ENCODE data around the gene ST3GAL3. TPM values are rescaled to one million over a fixed set of nuclear protein-coding genes. Genes with fewer than 3 reads are reported as not detected.
A peak's percentile ranks its signal among the peaks of the same experiment; 100 is the strongest.

Gene ST3GAL3
- total RNA-seq (2014; rRNA removed; shearing (Covaris generic)), result 14.7 and 15.6 TPM in 2 replicates

DNA sequence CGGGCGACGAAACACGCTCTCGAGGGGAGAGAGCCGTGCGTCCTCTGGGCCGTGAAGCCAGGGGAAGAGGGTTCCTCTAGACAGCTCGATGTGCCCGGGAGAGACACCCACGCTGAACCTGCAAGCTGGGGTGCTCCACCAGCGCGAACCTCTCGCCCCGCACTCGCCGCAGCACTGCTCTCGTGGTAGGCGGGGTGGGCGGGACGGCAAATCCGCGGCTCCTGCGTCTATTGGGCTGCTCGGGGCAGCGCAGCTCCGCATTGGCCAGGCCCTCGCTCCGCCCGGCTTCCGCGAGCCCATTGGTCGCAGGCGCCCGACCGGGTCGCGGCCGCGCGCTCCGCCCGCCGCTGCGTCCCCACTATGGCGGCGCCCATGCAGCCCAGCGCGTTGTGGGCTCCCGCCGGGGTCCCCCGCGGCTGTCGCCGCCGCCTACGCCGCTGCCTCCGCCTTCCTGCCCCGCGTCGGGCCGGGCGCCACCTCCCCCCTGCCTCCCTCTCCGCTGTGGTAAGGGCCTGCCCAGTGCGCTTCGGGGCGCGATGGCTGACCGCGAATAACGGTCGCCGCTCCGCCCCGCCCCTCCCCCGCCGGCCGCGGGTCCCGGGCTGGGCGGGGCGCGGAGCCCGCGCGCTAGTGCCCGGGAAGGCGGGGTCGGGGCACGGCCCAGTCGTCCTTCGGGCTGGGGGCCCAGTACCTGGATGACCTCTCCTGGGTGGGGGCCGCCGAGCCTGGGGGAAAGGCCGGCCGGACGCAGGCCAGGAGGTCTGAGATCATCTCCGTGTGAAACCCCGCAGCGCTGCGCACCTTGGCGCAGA is at the start of gene ST3GAL3:
Gene ST3GAL3, plus strand, starts transcription at position 347 of the 812 bp plus-strand sequence. CDS start 28,727 bp downstream, outside the sequence.
- DNase-seq (ENCODE audit: low read depth), result peak; percentile 92

DNA sequence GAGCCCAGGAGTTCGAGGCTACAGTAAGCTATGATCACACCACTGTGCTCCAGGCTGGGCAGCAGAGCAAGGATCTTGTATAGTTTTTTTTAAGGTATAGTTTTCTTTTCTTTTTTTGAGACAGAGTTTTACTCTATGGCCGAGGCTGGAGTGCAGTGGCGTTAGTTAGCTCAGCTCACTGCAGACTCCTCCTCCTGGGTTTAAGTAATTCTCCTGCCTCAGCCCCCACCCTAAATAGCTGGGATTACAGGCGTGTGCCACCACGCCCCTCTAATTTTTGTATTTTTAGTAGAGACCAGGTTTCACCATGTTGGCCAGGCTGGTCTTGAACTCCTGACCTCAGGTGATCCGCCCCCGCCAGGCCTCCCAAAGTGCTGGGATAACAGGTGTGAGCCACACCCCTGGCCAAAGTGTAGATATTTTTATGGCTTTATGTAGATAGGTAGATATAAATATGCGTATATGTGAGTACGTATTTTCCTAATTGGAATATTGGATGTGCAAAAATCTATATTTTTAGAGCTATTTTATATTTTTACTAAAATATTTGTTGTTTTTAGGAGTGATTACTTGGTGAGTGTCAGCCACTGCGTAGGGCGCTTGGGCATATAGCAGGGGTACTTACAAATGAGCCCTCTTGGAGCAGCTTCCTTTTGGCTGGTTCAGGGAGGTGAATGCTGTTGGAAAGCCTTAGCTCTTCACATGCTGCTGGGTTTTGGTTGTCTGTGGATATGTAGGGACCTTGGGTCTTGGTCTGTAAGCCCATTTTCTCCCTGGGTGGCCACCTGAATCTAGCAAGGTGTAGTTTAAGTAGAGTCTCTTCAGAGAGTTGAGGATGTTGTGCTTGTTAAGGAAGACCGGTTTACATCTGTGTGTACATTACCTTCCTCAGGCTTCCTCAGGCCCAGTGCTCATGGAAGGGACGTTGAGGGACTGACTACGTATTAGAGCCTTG is 47.8 kb upstream of the ST3GAL3 start:
- DNase-seq (ENCODE audit: low read depth), result no peak

- no peak for DNase-seq (ENCODE audit: low read depth)
Observed at GRCh38 chr1:43660355-43660754, 47.0 kb upstream of the ST3GAL3 start.

DNA sequence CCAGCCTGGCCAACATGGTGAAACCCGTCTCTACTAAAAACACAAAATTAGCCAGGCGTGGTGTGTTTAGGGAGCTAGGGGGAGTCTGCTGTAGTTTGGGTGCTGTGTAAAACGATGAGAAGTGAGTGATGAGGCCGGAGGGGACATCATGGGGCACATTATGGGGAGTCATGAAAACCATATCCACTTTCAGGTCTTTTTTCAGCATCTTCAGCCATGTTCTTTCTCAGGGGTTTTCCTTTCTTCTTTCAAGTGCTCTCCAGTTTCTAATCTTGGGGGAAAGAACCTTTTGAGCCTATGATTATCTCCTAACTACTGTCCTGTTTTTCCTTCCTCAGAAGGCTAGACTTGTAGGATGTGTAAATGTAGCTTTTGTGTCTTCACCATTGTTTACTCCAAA is 43.0 kb upstream of the ST3GAL3 start:
- DNase-seq (ENCODE audit: low read depth), result no peak

- DNase-seq (ENCODE audit: low read depth), result peak; percentile 50
Observed at GRCh38 chr1:43666608-43667007, 40.7 kb upstream of the ST3GAL3 start.

GRCh38 chr1:43668956-43669355 is 38.4 kb upstream of the ST3GAL3 start:
- DNase-seq (ENCODE audit: low read depth), result peak; percentile 31

- no peak for DNase-seq (ENCODE audit: low read depth)
Observed at GRCh38 chr1:43669878-43670277, 37.5 kb upstream of the ST3GAL3 start.

DNA sequence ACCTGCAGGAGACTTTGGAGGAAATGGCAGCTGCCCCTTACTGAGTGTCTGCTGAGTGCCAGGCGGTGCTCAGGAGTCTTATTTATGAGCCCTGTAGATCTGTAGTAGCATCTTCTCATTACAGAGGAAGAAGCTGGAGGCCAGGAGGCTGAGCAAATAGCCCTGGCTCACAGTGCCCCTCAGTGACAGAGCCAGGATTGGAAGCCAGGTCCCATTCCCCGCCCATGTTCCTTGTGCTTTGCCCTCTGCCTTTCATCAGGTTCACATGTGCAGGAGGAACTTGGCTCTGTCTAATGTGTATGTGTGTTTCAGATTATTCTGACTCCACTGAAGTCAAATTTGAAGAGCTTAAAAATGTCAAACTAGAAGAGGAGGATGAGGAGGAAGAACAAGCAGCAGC is 36.1 kb upstream of the ST3GAL3 start:
- no peak for DNase-seq (ENCODE audit: low read depth)

DNA sequence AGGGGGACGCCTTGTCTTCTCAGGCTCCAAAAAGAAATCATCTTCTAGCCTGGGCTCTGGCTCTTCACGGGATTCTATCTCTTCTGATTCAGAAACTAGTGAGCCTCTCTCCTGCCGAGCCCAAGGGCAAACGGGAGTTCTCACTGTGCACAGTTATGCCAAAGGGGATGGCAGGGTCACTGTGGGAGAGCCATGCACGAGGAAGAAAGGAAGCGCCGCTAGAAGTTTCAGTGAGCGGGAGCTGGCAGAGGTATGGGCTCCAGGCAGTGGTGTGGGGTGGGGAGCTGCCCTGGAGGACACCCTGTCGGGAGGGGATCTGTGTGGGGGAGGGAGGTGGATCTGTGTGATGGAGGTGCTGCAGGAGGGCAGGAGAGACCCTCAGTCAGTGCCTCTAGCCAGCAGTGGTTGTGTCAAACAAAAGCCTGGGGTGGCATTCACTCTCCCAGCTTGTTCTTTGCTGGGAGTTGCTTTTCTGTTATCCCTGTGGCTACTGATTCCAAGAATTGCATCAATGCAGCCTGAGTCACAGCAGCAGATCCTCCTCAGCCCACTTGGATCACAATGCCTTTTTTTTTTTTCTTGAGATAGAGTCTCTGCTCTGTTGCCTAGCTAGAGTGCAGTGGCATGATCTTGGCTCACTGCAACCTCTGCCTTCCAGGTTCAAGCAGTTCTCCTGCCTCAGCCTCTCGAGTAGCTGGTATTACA is 35.6 kb upstream of the ST3GAL3 start:
- peak; percentile 46 for DNase-seq (ENCODE audit: low read depth)

DNA sequence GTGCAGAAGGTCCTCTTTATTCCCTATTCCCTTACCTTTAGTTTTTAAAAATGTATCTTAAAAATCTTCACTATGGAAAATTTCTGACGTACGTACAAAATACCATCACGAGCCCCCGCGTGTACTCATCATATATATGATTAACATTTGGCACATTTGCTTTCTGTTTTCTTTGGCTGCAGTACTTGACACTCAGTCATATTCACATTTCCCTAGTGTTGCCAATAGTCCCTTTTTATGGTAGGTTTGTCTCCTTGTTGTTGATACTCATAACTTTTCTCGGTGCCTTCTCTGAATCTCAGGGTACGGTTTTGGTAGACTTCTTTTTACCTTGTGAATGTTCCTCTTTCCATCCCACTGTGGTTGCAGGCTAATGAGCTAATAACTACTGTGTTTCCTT is 34.1 kb upstream of the ST3GAL3 start:
- no peak for DNase-seq (ENCODE audit: low read depth)

DNA sequence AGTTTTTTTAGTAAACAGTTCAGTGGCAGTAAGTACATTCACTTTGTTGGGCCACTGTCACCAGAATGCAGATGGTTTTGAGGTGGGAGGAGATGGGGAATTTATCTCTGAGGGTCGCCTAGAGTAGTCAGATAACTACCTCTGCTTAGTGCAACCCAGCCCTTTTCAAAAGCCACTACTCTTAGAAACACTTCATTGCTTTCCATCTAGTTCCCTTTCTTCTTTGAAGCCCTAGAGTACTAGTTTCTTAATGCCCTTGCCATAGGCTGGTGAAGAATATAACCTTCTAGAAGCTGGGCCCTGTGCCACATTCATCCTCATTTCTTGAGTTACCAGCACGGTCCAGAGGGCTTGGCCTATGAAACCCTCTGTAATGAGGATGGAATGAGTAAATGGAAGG is 28.4 kb upstream of the ST3GAL3 start:
- no peak for DNase-seq (ENCODE audit: low read depth)

DNA sequence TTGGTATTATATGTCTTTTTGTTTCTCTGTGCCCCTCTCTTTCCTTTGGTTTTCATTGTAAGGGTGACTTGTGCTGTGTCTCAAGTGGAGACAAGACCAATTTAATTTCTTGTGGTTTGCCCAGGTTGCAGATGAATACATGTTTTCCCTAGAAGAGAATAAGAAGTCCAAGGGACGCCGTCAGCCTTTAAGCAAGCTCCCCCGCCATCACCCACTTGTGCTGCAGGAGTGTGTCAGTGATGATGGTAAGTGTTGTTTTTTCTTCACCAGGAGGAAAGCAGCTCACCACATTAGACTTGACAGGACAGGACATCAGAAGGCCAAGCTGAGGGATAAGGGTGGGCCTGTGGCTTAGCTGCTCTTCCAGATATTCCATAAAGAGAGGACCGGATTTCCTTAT is 23.8 kb upstream of the ST3GAL3 start:
- DNase-seq (ENCODE audit: low read depth), result no peak

GRCh38 chr1:43686801-43687200 is 20.5 kb upstream of the ST3GAL3 start:
- DNase-seq (ENCODE audit: low read depth), result no peak

- no peak for DNase-seq (ENCODE audit: low read depth)
Observed at GRCh38 chr1:43687301-43688108, 19.8 kb upstream of the ST3GAL3 start.

GRCh38 chr1:43688109-43688387 is 19.3 kb upstream of the ST3GAL3 start:
- no peak for DNase-seq (ENCODE audit: low read depth)

GRCh38 chr1:43688594-43689000 is 18.7 kb upstream of the ST3GAL3 start:
- DNase-seq (ENCODE audit: low read depth), result peak; percentile 92

DNA sequence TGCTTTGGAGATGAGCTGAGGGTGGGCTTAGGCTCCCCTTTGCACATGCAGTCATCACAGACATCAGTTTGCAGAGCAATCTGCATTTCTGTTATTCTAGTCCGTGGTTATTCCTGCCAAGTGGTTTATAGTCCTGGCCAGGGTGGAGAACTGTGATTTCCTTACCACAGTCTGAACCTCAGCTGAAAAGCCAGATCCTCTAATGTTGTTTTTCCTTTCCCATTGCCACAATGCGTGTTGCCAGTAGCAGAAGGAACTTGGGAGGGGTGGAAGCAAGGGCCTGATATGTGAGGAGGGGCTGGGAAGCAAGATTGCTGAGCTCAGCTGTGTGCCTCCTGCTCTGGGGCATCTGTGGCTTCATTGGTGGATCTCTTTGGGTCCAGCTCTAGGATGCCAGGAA is 18.0 kb upstream of the ST3GAL3 start:
- DNase-seq (ENCODE audit: low read depth), result no peak

DNA sequence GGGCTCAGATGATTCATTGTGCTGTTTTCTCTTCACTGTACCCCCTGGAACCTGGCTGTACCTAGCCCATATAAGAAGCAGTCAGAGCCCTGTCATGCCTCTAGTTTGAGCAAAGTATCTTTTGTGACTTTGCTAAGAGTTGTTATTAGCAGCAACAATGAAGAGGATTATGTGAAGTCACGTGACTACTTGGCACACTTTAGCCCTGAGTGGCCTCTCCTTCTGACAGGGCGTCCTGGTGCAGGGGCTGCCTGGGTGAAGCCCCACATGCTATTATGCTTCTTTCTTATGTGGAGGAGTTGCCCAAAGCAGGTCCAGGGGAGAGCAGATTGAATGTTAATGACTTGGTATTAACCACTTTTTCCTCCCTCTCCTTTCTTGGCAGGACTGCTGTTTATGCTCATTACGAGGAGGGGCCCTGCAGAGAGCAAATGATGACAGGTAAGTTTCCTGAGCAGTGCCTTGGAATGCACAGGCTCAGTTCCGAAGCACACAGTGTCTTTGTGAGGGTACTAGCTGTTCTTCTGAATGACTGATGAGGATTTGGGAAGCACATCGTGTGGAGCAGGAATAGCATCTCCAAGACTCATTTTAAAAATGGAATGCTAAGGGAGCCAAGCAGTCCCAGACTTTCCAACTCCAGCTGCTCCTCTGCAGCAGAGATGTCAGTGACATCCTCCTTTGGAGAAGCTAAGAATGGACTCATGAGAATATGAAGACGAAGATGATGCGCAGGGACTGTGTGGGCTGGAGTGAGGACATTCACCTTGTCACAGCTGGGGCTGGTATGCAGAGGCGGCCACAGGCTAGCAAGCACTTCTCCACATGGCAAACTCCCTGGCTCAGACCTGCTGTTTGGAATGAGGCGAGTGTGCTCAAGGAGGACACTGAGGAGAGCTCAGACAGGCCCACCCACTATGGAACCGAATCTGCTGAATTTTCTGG is 15.2 kb upstream of the ST3GAL3 start:
- no peak for DNase-seq (ENCODE audit: low read depth)

- no peak for DNase-seq (ENCODE audit: low read depth)
Observed at GRCh38 chr1:43693371-43693770, 14.0 kb upstream of the ST3GAL3 start.

DNA sequence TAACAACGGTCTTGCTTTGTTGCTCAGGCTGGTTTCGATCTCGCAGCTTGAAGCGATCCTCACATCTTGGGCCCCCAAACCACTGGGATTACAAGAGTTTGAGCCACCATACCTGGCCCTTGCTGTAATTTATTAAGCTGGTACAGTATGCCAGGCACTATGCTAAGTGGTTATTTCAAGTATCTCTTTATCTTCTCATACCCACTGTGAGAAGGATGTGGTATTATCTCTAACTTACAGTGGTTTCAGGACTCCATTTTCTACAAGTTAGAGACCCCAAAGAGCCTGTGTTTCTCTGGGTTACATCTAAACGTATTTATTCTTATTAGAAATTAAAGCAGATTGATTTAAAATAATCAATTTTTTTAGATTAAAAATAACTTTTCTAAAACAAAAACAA is 8.1 kb upstream of the ST3GAL3 start:
- DNase-seq (ENCODE audit: low read depth), result no peak

Measured in RPMI7951 (cell line).